ENCODE data around the gene ALCAM.

ALCAM gene

DNA sequence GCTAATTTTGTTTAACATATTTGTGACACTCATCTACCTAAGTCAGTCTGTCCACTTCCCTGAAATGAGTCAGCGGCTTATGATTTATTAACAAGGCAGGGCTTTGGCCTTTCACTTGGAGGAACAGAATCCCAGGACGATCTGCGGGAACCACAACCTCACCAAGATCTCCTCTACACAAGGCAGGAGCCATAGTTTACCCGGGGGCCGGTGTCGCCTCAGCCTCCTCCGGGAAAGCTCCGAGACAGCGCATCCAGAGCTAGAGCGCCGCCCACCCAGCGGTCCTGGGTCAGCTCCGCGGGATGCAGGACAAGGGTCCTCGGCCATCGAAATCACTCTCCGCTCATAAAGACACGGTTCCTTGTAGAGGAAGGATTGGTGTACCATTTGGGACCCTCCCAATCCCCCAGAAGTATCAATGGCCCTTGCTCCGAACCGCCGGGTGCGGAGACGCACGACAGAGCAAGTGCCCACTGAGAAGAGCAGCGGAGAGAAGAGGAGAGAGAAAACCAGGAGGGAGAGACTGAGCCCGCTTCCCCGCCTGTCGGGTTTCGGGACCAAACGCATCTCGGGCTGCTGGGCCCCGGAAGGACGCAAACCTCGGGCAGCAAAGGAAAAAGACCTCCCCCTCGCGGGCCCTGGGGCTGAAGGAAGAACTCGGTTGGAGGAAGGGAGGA is 13.1 kb upstream of the ALCAM start:
- Mint-ChIP-seq H3K27me3 (ENCODE audit: low read depth, poor library complexity) (no peaks in the 10 kb centered on the region), H3K9me3 (no peaks in the 10 kb centered on the region), H3K27ac (peak overlapping the region; percentile 69), H3K4me3 (peak overlapping the region; percentile 88), H3K36me3 (ENCODE audit: low read depth) (no peaks in the 10 kb centered on the region), H3K4me1 (peaks cover 33% of the 10 kb centered on the region)
- TF ChIP-seq, protein P1, sequence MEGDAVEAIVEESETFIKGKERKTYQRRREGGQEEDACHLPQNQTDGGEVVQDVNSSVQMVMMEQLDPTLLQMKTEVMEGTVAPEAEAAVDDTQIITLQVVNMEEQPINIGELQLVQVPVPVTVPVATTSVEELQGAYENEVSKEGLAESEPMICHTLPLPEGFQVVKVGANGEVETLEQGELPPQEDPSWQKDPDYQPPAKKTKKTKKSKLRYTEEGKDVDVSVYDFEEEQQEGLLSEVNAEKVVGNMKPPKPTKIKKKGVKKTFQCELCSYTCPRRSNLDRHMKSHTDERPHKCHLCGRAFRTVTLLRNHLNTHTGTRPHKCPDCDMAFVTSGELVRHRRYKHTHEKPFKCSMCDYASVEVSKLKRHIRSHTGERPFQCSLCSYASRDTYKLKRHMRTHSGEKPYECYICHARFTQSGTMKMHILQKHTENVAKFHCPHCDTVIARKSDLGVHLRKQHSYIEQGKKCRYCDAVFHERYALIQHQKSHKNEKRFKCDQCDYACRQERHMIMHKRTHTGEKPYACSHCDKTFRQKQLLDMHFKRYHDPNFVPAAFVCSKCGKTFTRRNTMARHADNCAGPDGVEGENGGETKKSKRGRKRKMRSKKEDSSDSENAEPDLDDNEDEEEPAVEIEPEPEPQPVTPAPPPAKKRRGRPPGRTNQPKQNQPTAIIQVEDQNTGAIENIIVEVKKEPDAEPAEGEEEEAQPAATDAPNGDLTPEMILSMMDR (IDR thresholded peaks at IDR 0.05), result no peak
- DNase-seq, result peak; percentile 47

DNA sequence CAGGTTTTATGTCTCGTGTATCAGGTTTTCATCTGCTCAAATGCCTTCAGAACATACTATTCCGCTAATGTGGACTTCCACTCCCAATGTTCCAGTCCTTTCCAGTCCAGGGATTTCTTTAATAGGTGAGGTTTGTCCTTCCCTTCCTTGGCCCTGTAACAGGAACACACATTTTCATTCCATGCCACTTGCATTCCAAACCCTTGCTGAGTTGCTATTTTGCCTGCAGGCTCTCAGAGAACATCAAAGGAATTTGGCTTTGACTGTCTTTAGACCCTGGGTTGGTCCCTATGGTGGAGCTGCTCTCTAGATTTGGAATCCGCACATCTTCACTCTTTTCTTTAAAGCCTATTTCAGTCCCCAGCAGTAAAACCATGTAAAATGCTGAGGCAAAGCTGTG is 12.3 kb upstream of the ALCAM start:
- Mint-ChIP-seq H3K36me3 (ENCODE audit: low read depth) (no peaks in the 10 kb centered on the region), H3K27ac (peak overlapping the region; percentile 44), H3K4me3 (peak overlapping the region; percentile 88), H3K27me3 (ENCODE audit: low read depth, poor library complexity) (no peaks in the 10 kb centered on the region), H3K4me1 (peaks cover 33% of the 10 kb centered on the region), H3K9me3 (no peaks in the 10 kb centered on the region)
- no peak for DNase-seq
- TF ChIP-seq, protein P1 (IDR thresholded peaks at IDR 0.05), result no peak

DNA sequence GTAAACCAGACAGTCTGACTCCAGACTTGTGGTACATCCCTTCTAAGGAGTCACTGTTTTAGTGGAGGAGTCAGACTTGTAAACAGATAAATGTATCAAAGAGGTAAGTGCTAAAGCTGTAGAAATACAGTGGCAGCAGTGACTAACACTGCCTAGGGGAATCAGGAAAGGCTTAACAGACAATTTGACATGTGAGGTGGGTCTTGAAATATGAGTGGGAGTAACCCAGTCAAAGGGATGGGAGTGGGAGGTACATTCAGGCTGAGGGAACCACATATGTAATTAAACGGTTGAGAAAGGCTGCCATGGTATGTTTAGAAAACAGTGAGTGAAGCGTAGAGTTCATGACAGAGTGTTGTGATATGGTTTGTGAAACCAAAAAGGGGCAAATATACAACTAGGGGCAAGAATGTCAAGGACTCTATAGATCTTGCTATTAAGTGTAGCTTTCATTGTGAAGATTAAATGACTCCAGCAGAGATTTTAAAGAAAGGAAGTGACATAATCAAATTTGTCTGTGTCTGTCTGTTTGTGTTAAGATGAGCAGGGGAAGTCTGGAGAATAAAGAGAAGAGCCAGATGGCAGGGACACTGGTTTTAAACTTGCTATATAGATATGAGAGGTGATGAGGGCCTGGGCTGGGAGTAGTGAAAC is 11.2 kb upstream of the ALCAM start:
- no peaks in the 10 kb centered on the region for H3K27me3 Mint-ChIP-seq (ENCODE audit: low read depth, poor library complexity)
- no peaks in the 10 kb centered on the region for H3K9me3 Mint-ChIP-seq
- no peaks in the 10 kb centered on the region for H3K36me3 Mint-ChIP-seq (ENCODE audit: low read depth)
- H3K4me3 Mint-ChIP-seq, result no peak overlapping the region
- no peak for DNase-seq
- peaks cover 33% of the 10 kb centered on the region for H3K4me1 Mint-ChIP-seq
- H3K27ac Mint-ChIP-seq, result peak overlapping the region; percentile 80
- TF ChIP-seq, protein P1 (IDR thresholded peaks at IDR 0.05), result no peak

DNA sequence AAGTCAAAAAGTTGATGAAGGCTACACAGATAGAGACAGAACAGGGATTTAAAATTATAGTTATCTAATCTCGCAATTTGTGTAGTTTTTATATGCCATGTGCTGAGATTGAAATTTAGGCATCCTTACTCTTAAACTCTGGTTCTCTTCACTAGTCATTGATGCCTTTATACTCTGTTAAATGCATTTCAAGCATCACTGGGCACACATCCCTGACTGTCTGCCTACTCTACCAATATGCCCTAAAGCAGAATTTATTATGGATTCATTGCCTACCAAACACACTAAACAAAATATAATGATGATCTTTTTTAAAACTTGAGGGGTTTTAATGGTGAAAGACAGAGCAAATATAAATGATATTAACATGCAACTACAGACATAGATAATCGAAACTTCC is 10.3 kb upstream of the ALCAM start:
- Mint-ChIP-seq H3K9me3 (no peaks in the 10 kb centered on the region), H3K27me3 (ENCODE audit: low read depth, poor library complexity) (no peaks in the 10 kb centered on the region), H3K36me3 (ENCODE audit: low read depth) (no peaks in the 10 kb centered on the region), H3K4me3 (no peak overlapping the region), H3K4me1 (peaks cover 33% of the 10 kb centered on the region), H3K27ac (no peak overlapping the region)
- no peak for DNase-seq
- TF ChIP-seq, protein P1 (IDR thresholded peaks at IDR 0.05), result no peak

DNA sequence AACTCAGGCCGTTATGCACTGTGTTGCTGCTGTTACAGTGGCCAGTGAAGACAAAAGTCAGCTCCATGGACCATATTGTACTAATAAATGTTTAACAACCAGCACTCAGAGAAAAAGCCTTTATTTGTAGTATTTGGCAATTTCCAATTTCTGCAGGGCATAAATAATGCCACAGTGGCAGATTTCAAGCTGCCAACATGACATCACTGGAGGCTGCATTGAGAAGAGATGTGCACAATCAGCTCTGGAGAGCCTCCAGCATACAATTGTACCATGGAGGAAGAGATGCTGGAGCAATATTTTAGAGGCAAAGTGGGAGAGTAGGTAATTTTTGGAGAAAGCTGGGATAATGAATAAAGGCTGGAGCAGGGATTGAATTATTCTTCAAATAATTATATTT is 9.7 kb upstream of the ALCAM start:
- H3K27ac Mint-ChIP-seq, result no peak overlapping the region
- H3K9me3 Mint-ChIP-seq, result no peaks in the 10 kb centered on the region
- TF ChIP-seq, protein P1 (IDR thresholded peaks at IDR 0.05), result no peak
- peaks cover 33% of the 10 kb centered on the region for H3K4me1 Mint-ChIP-seq
- H3K4me3 Mint-ChIP-seq, result no peak overlapping the region
- no peaks in the 10 kb centered on the region for H3K27me3 Mint-ChIP-seq (ENCODE audit: low read depth, poor library complexity)
- no peaks in the 10 kb centered on the region for H3K36me3 Mint-ChIP-seq (ENCODE audit: low read depth)
- DNase-seq, result no peak
